NCI-H748 (cell line): ENCODE data around the gene CCDC82.

Source experiments
- DNase-seq: peaks from one replicate; lab custom pipeline; 2025; ENCODE audit not compliant: unreplicated experiment; lab: John Stamatoyannopoulos, UW

CCDC82 gene

GRCh38 chr11:96329855-96330510, 59.7 kb downstream of the CCDC82 start:
- no peak for DNase-seq

- no peak for DNase-seq
Measured at GRCh38 chr11:96329419-96329818, 60.3 kb downstream of the CCDC82 start.

GRCh38 chr11:96328395-96329010, 61.2 kb downstream of the CCDC82 start:
- DNase-seq = no peak

GRCh38 chr11:96326959-96327358, 62.8 kb downstream of the CCDC82 start:
- DNase-seq = no peak

- DNase-seq = no peak
Measured at GRCh38 chr11:96324912-96325311, 64.8 kb downstream of the CCDC82 start.

- DNase-seq = no peak
Measured at GRCh38 chr11:96323642-96323985, 66.1 kb downstream of the CCDC82 start.

GRCh38 chr11:96322775-96323641, 66.7 kb downstream of the CCDC82 start:
- no peak for DNase-seq

GRCh38 chr11:96321091-96321490, 68.6 kb downstream of the CCDC82 start:
- DNase-seq = no peak

GRCh38 chr11:96319898-96320656, 69.6 kb downstream of the CCDC82 start:
- DNase-seq = no peak

- no peak for DNase-seq
Measured at GRCh38 chr11:96318850-96319249, 70.9 kb downstream of the CCDC82 start.

GRCh38 chr11:96318399-96318798, 71.3 kb downstream of the CCDC82 start:
- no peak for DNase-seq

- DNase-seq = no peak
Measured at GRCh38 chr11:96317985-96318384, 71.7 kb downstream of the CCDC82 start.

- no peak for DNase-seq
Measured at GRCh38 chr11:96317571-96317970, 72.1 kb downstream of the CCDC82 start.

- DNase-seq = no peak
Measured at GRCh38 chr11:96316869-96317268, 72.8 kb downstream of the CCDC82 start.

- DNase-seq = no peak
Measured at GRCh38 chr11:96315476-96315875, 74.2 kb downstream of the CCDC82 start.

GRCh38 chr11:96314326-96315020, 75.2 kb downstream of the CCDC82 start:
- DNase-seq = no peak

- no peak for DNase-seq
Measured at GRCh38 chr11:96313163-96313562, 76.5 kb downstream of the CCDC82 start.

GRCh38 chr11:96311120-96311568, 78.6 kb downstream of the CCDC82 start:
- no peak for DNase-seq

- no peak for DNase-seq
Measured at GRCh38 chr11:96310236-96310635, 79.5 kb downstream of the CCDC82 start.

- DNase-seq = no peak
Measured at GRCh38 chr11:96309643-96310017, 80.1 kb downstream of the CCDC82 start.
